LNCaP clone FGC (cell line): ENCODE results near the gene ZNF644.

Source experiments
- DNase-seq: peaks from one replicate; pipeline ENCODE4 v3.0.0-alpha.2; 2011; ENCODE audit warnings: low read depth
- H3K4me3 ChIP-seq: 2 replicates; pipeline ENCODE4 v1.5.1; 2011; ENCODE audit warnings: mild to moderate bottlenecking, low read depth, low read length, control low read depth
- TF ChIP-seq, protein P1 (sequence below): IDR thresholded peaks from 2 replicates; pipeline ENCODE4 v1.5.1; 2012; ENCODE audit warnings: mild to moderate bottlenecking; ENCODE audit not compliant: control insufficient read depth, insufficient read depth; ENCODE audit errors: extremely low read depth

The ZNF644 gene

DNA sequence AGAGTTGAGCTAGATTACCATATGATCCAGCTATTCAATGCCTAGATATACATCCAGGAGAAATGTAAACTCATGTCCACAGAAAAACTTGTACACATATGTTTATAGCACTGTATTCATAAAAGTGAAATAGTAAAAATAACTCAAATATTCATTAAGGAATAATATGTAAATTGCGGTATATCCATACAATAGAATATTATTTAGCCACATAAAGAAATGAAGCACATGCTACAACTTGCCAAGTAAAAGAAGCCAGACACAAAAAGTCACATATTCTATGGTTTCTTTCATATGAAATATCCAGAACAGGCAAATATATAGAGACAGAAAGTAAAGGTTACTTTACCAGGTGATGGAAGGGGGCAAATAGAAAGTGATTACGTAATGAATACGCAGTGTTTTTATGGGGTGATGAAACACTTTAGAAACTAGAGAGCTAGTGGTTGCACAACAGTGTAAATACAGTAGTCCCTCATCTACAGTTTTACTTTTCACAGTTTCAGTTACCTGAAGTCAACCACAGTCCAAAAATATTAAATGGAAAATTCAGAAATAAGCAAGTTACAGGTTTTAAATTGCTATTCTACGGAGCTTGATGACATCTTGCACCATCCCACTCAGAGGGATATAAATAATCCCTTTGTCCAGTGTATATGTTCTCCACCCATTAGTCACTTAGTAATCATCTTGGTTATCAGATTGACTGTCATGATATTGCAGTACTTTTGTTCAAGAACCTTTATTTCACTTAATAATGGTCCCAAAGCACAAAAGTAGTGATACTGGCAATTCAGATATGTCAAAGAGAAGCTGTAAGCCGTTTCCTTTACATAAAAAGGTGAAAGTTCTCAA, 62.3 kb downstream of the ZNF644 start:
- no peak for DNase-seq
- H3K4me3 ChIP-seq: no peak overlapping the region
- TF ChIP-seq, protein P1, sequence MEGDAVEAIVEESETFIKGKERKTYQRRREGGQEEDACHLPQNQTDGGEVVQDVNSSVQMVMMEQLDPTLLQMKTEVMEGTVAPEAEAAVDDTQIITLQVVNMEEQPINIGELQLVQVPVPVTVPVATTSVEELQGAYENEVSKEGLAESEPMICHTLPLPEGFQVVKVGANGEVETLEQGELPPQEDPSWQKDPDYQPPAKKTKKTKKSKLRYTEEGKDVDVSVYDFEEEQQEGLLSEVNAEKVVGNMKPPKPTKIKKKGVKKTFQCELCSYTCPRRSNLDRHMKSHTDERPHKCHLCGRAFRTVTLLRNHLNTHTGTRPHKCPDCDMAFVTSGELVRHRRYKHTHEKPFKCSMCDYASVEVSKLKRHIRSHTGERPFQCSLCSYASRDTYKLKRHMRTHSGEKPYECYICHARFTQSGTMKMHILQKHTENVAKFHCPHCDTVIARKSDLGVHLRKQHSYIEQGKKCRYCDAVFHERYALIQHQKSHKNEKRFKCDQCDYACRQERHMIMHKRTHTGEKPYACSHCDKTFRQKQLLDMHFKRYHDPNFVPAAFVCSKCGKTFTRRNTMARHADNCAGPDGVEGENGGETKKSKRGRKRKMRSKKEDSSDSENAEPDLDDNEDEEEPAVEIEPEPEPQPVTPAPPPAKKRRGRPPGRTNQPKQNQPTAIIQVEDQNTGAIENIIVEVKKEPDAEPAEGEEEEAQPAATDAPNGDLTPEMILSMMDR: no peak

DNA sequence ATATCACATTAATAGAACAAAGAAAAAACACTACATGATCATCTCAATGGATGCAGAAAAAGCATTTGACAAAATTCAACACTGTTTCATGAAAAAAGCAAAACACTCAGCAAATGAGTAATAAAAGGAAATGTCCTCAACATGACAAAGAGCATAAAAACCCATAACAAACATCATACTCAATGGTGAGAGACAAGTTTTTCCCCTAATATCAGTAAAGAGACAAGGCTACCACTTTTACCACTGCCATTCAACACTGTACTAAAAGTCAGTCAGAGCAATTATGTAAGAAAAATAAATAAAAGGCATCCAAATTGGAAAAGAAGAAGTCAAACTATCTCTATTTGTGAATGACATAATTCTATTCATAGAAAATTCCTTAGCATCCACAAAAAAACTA, 64.3 kb downstream of the ZNF644 start:
- no peak overlapping the region for H3K4me3 ChIP-seq
- TF ChIP-seq, protein P1: no peak
- DNase-seq: no peak

DNA sequence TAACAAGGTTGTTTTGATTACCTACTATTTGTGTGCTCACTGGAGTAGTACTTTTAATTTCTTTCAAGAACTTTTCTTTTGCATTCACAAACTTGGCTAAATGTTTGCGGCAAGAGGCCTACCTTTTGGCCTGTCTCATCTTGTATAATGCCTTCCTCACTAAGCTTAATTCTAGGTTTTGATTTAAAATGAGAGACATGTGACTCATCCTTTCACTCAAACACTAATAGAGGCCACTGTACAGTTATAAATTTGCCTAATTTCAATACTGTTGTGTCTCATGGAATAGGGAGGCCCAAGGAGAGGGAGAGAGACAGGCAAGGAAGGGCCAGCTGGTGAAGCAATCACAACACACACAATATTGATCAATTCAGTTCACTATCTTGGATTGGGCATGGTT, 66.1 kb downstream of the ZNF644 start:
- TF ChIP-seq, protein P1: no peak
- no peak overlapping the region for H3K4me3 ChIP-seq
- no peak for DNase-seq

DNA sequence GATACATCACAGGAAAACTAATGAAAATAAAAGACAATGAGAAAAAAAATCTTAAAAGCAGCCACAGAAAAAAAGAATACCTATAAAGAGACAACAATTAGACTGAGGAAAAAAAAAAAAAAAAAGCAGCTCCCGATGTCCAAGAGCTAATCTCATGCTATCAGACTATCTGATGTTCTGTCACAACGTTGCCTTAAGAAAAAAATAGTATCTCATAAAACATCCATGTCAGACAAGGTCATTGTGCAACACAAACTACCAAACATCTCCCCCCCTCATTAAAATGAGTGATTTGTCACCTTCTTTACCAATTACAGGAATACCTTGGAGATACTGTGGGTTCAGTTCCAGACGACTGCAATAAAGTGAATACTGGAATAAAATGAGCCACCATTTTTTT, 68.9 kb downstream of the ZNF644 start:
- no peak overlapping the region for H3K4me3 ChIP-seq
- DNase-seq: no peak
- TF ChIP-seq, protein P1: no peak

DNA sequence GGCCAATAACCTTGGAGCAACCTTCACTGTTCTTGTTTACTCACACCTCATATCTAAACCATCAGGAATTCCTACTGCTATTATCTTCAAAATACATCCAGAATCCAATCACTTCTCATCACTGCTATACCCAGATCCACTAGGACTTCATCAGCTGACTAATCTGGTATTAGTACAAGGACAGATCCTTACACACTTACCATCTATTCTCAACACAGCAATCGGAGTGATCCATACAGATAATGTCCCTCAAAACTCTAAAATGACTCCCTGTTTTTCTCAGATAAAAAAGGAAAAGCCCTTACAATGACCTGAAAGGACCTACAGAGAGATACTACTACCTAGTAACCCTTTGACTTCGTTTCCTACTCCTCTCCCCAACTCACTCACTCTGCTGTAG, 70.8 kb downstream of the ZNF644 start:
- no peak for DNase-seq
- no peak overlapping the region for H3K4me3 ChIP-seq
- TF ChIP-seq, protein P1: no peak

DNA sequence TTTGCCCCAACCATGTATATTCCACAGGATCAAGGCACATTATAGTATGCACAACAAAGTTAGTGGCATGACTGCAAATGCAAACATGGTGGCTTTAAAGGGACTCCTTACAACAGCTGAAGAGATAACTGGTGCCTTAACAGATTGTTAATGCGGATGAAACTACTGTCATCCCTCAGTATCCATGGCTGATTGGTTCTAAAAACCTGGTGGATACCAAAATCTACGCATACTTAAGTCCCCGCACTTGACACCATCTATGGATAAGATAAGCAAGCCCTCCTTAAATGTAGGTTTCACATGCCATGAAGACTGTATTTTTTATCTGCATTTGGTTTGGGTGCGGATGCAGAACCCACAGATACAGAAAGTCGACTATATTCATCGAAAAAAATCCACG, 73.5 kb downstream of the ZNF644 start:
- DNase-seq: no peak
- TF ChIP-seq, protein P1: no peak

DNA sequence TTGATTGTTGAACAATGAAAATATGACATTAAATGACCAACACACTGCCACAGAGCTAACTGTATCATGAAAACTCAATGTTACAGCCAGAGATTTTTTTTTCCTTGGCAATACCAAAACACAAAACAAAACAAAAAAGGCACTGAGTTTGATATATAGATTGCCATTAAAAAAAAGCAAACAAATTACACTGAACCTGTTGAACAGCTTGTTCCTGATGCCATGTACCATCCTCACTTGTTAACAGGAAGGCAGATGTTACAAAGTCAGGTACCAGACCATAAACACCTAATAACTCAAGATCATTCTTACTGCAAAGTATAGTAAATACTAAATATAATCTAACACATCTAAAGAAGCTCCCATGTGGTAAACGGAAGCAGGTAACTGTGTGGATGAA, 75.2 kb downstream of the ZNF644 start:
- TF ChIP-seq, protein P1: no peak
- DNase-seq: peak; percentile 56
- H3K4me3 ChIP-seq: no peak overlapping the region

More for the DNA sequence above, 73.5 kb downstream of the ZNF644 start:
- no peak overlapping the region for H3K4me3 ChIP-seq
